Myocyte (in vitro differentiated cells): Measurements from ENCODE around the gene NPHP4. TPM values are rescaled to one million over a fixed set of nuclear protein-coding genes. Genes with fewer than 3 reads are reported as not detected.

Experiments
- DNase-seq: peaks from one replicate; pipeline ENCODE4 v3.0.0-alpha.2; 2012; ENCODE audit warnings: low read depth
- polyA plus RNA-seq: library from polyadenylated mRNA; unstranded; fragments of >200 nt; gene quantifications from one replicate; pipeline ENCODE4 v1.2.1, GENCODE V29; 2012; ENCODE audit warnings: missing spikeins
- total RNA-seq: library from RNA; depleted of rRNA; stranded (reverse); fragments of >200 nt; gene quantifications from 2 replicates; pipeline ENCODE4 v1.2.3, GENCODE V29; 2014

Gene NPHP4
- total RNA-seq, result 2.9 and 4.4 TPM in 2 replicates
- polyA plus RNA-seq, result 7.7 TPM

GRCh38 chr1:5992026-5992813 lies at the start of gene NPHP4:
Gene NPHP4, minus strand, starts transcription at chr1:5992425. Its CDS starts 6,136 bp downstream, at chr1:5986289.
- DNase-seq, result peak; percentile 100

- DNase-seq, result peak; percentile 46
Measured at GRCh38 chr1:6041432-6042062, 49.3 kb upstream of the NPHP4 start.

GRCh38 chr1:6040861-6041415 lies 48.7 kb upstream of the NPHP4 start:
- DNase-seq, result no peak

- DNase-seq, result no peak
Measured at GRCh38 chr1:6040444-6040843, 48.2 kb upstream of the NPHP4 start.

- DNase-seq, result no peak
Measured at GRCh38 chr1:6039031-6039430, 46.8 kb upstream of the NPHP4 start.

- no peak for DNase-seq
Measured at GRCh38 chr1:6038603-6039002, 46.4 kb upstream of the NPHP4 start.

GRCh38 chr1:6037338-6037762 lies 45.1 kb upstream of the NPHP4 start:
- peak; percentile 25 for DNase-seq

- no peak for DNase-seq
Measured at GRCh38 chr1:6035719-6036118, 43.5 kb upstream of the NPHP4 start.

- no peak for DNase-seq
Measured at GRCh38 chr1:6035303-6035702, 43.1 kb upstream of the NPHP4 start.

- DNase-seq, result no peak
Measured at GRCh38 chr1:6034750-6035096, 42.5 kb upstream of the NPHP4 start.

GRCh38 chr1:6033986-6034749 lies 41.9 kb upstream of the NPHP4 start:
- DNase-seq, result peak; percentile 68

- DNase-seq, result no peak
Measured at GRCh38 chr1:6033124-6033523, 40.9 kb upstream of the NPHP4 start.

GRCh38 chr1:6030547-6031261 lies 38.5 kb upstream of the NPHP4 start:
- no peak for DNase-seq

GRCh38 chr1:6030132-6030531 lies 37.9 kb upstream of the NPHP4 start:
- DNase-seq, result no peak

GRCh38 chr1:6029351-6029750 lies 37.1 kb upstream of the NPHP4 start:
- no peak for DNase-seq

- DNase-seq, result no peak
Measured at GRCh38 chr1:6028042-6028850, 36.0 kb upstream of the NPHP4 start.

- no peak for DNase-seq
Measured at GRCh38 chr1:6027591-6027990, 35.4 kb upstream of the NPHP4 start.

- DNase-seq, result peak; percentile 59
Measured at GRCh38 chr1:6026095-6026809, 34.0 kb upstream of the NPHP4 start.

GRCh38 chr1:6025269-6026094 lies 33.3 kb upstream of the NPHP4 start:
- DNase-seq, result peak; percentile 86
